GM08714 (cell line): ENCODE results near the gene LUZP2.

Experiments
- H3K4me3 ChIP-seq: fragments of 200-500 bp; sonication (Bioruptor generic); 2 replicates; pipeline ENCODE4 v1.5.1; 2014; ENCODE audit warnings: mild to moderate bottlenecking, low read length, inconsistent platforms
- ZNF274 ChIP-seq: IDR thresholded peaks from 2 replicates; pipeline ENCODE4 v1.6.1; 2012; ENCODE audit warnings: mild to moderate bottlenecking, low read depth, low read length

LUZP2 gene

GRCh38 chr11:24820541-24820940, 323.7 kb downstream of the LUZP2 start:
- no peak for TF ChIP-seq ZNF274
- H3K4me3 ChIP-seq: no peak overlapping the region

- H3K4me3 ChIP-seq: no peak overlapping the region
- no peak for TF ChIP-seq ZNF274
These were observed 332.2 kb downstream of the LUZP2 start for GRCh38 chr11:24828938-24829605.

- no peak overlapping the region for H3K4me3 ChIP-seq
- no peak for TF ChIP-seq ZNF274
These were observed 336.7 kb downstream of the LUZP2 start for GRCh38 chr11:24833573-24833972.

GRCh38 chr11:24837112-24837511, 340.3 kb downstream of the LUZP2 start:
- TF ChIP-seq ZNF274: no peak
- no peak overlapping the region for H3K4me3 ChIP-seq

- no peak overlapping the region for H3K4me3 ChIP-seq
- TF ChIP-seq ZNF274: no peak
These were observed 345.5 kb downstream of the LUZP2 start for GRCh38 chr11:24842308-24842707.

- no peak overlapping the region for H3K4me3 ChIP-seq
- TF ChIP-seq ZNF274: no peak
These were observed 347.6 kb downstream of the LUZP2 start for GRCh38 chr11:24844406-24844805.

GRCh38 chr11:24848857-24849256, 352.0 kb downstream of the LUZP2 start:
- no peak for TF ChIP-seq ZNF274
- H3K4me3 ChIP-seq: no peak overlapping the region

- no peak overlapping the region for H3K4me3 ChIP-seq
- no peak for TF ChIP-seq ZNF274
These were observed 359.1 kb downstream of the LUZP2 start for GRCh38 chr11:24855951-24856350.

GRCh38 chr11:24859801-24860300, 363.0 kb downstream of the LUZP2 start:
- TF ChIP-seq ZNF274: no peak
- H3K4me3 ChIP-seq: no peak overlapping the region

- no peak for TF ChIP-seq ZNF274
- H3K4me3 ChIP-seq: no peak overlapping the region
These were observed 364.6 kb downstream of the LUZP2 start for GRCh38 chr11:24861440-24861839.

- no peak for TF ChIP-seq ZNF274
- H3K4me3 ChIP-seq: no peak overlapping the region
These were observed 369.9 kb downstream of the LUZP2 start for GRCh38 chr11:24866743-24867142.

- H3K4me3 ChIP-seq: no peak overlapping the region
- TF ChIP-seq ZNF274: no peak
These were observed 373.2 kb downstream of the LUZP2 start for GRCh38 chr11:24870048-24870447.

- TF ChIP-seq ZNF274: no peak
These were observed 375.3 kb downstream of the LUZP2 start for GRCh38 chr11:24872186-24872585.

GRCh38 chr11:24872651-24873311, 375.9 kb downstream of the LUZP2 start:
- no peak for TF ChIP-seq ZNF274
- no peak overlapping the region for H3K4me3 ChIP-seq

More at GRCh38 chr11:24872186-24872585, 375.3 kb downstream of the LUZP2 start:
- H3K4me3 ChIP-seq: no peak overlapping the region

GRCh38 chr11:24880962-24881361, 384.1 kb downstream of the LUZP2 start:
- H3K4me3 ChIP-seq: no peak overlapping the region
- TF ChIP-seq ZNF274: no peak
